GM12878 (cell line): ENCODE results near the gene ARL3. TPM values are rescaled to one million over a fixed set of nuclear protein-coding genes. Genes with fewer than 3 reads are reported as not detected.

ENCODE experiments used
- ATAC-seq: fragments of 200-7000 bp; cut with Tn5 transposase; 3 replicates; pipeline ENCODE4 v1.9.1; 2020; ENCODE audit warnings: mild to moderate bottlenecking, moderate library complexity
- BruUV-seq: library from RNA; stranded (reverse); fragments of 400-500 nt; replicated peaks from 2 replicates; lab custom pipeline; 2021; lab: Mats Ljungman, UMichigan
- CTCF ChIA-PET: fragments of 300-600 bp; sonication (Branson Sonifier 250); formaldehyde crosslinking; extraction: SDS; loops from one replicate; lab custom pipeline; 2021; ENCODE audit warnings: inconsistent platforms; lab: Yijun Ruan, JAX
- POLR2A ChIA-PET: fragments of 350-600 bp; formaldehyde crosslinking; extraction: SDS; loops from one replicate; lab custom pipeline; 2021; ENCODE audit warnings: inconsistent platforms; lab: Charles Lee
- RAD21 ChIA-PET: fragments of 300-600 bp; sonication (Branson Sonifier 250); formaldehyde crosslinking; loops from one replicate; lab custom pipeline; 2023; ENCODE audit warnings: antibody characterized with exemption; ENCODE audit not compliant: unreplicated experiment; lab: Charles Lee
- SMC1A ChIA-PET: fragments of 300-600 bp; sonication (Branson Sonifier 250); formaldehyde crosslinking; loops from one replicate; lab custom pipeline; 2023; ENCODE audit not compliant: unreplicated experiment, uncharacterized antibody; lab: Charles Lee
- DNase-seq: peaks from one replicate; pipeline ENCODE4 v3.0.0-alpha.2; 2011; ENCODE audit warnings: low read depth, low spot score
- FAIRE-seq: peaks from 3 replicates; lab custom pipeline; 2011; peaks lifted over from hg19 to GRCh38; lab: Jason Lieb, UNC
- H2AFZ ChIP-seq: 2 replicates; pipeline ENCODE4 v1.6.0; 2011; ENCODE audit warnings: low read depth, low read length, control low read depth; ENCODE audit not compliant: control insufficient read depth
- H3K27ac ChIP-seq: 2 replicates; pipeline ENCODE4 v1.5.1; 2011; ENCODE audit warnings: control low read depth; ENCODE audit not compliant: control insufficient read depth, insufficient read depth
- H3K27me3 ChIP-seq, 2 experiments: replicated peaks in 1 of 2; 2 replicates each; pipeline versions ENCODE4 v1.6.0 to v1.6.1; 2011; ENCODE audit warnings: low read length in 1 of 2; ENCODE audit not compliant: control insufficient read depth in 2 of 2, insufficient read depth in 2 of 2
- H3K36me3 ChIP-seq, 2 experiments: 2 replicates each; pipeline ENCODE4 v1.5.1; 2011; ENCODE audit warnings: low read length in 1 of 2; ENCODE audit not compliant: control insufficient read depth in 2 of 2, insufficient read depth in 2 of 2
- H3K4me1 ChIP-seq: 2 replicates; pipeline ENCODE4 v1.6.1; 2011; ENCODE audit warnings: mild to moderate bottlenecking, low read length, moderate library complexity, mixed read lengths; ENCODE audit not compliant: control insufficient read depth, insufficient read depth
- H3K4me2 ChIP-seq: 2 replicates; pipeline ENCODE4 v1.6.0; 2011; ENCODE audit warnings: control low read depth; ENCODE audit not compliant: control insufficient read depth, insufficient read depth
- H3K4me3 ChIP-seq: fragments of 200-600 bp; sonication (generic); 2 replicates; pipeline ENCODE4 v1.5.1; 2016
- H3K79me2 ChIP-seq: 2 replicates; pipeline ENCODE4 v1.6.0; 2011; ENCODE audit warnings: low read length; ENCODE audit not compliant: control insufficient read depth, insufficient read depth
- H3K9ac ChIP-seq: 2 replicates; pipeline ENCODE4 v1.8.0; 2011; ENCODE audit warnings: low read length, control low read depth, mixed read lengths; ENCODE audit not compliant: control insufficient read depth, insufficient read depth
- H3K9me3 ChIP-seq: replicated peaks from 3 replicates; pipeline ENCODE4 v1.5.1; 2011; ENCODE audit warnings: mild to moderate bottlenecking, low read length; ENCODE audit not compliant: control insufficient read depth, insufficient read depth
- H4K20me1 ChIP-seq: 2 replicates; pipeline ENCODE4 v1.6.0; 2011; ENCODE audit not compliant: control insufficient read depth, insufficient read depth
- BACH1 ChIP-seq: fragments of 450-650 bp; IDR thresholded peaks from 2 replicates; pipeline ENCODE4 v1.6.1; 2017; ENCODE audit warnings: mild to moderate bottlenecking, borderline replicate concordance
- NRF1 ChIP-seq: conservative IDR thresholded peaks from 2 replicates; pipeline ENCODE4 v1.6.1; 2011; ENCODE audit warnings: mild to moderate bottlenecking, low read depth, low read length, improper control_type of control experiment
- RELB ChIP-seq: fragments of 450-650 bp; IDR thresholded peaks from 2 replicates; pipeline ENCODE4 v1.6.1; 2017; ENCODE audit warnings: low read depth, mild to moderate bottlenecking, moderate library complexity
- SMAD5 ChIP-seq: IDR thresholded peaks from 2 replicates; pipeline ENCODE4 v1.6.1; 2016; ENCODE audit warnings: antibody characterized with exemption, low read depth
- SUZ12 ChIP-seq: fragments of 200-600 bp; sonication (generic); IDR thresholded peaks from one replicate; pipeline ENCODE4 v1.6.1; 2018; ENCODE audit warnings: antibody characterized with exemption, mild to moderate bottlenecking; ENCODE audit not compliant: unreplicated experiment
- ZNF687 ChIP-seq: fragments of 450-650 bp; IDR thresholded peaks from 2 replicates; pipeline ENCODE4 v1.6.1; 2017; ENCODE audit warnings: mild to moderate bottlenecking, moderate library complexity
- WGBS: methylation state at CpG from one replicate; pipeline ENCODE4 v1.1.6; 2016; ENCODE audit warnings: low lambda C conversion rate; ENCODE audit not compliant: insufficient replicate concordance, insufficient coverage; ENCODE audit errors: missing lambda C conversion rate; 5-methylcytosine and 5-hydroxymethylcytosine counted together
- in situ Hi-C: fragments of 300-500 bp; cut with MboI; formaldehyde crosslinking; loops from 9 replicates; pipeline ENCODE4 v1.14.3; 2018; ENCODE audit warnings: mixed read lengths
- intact Hi-C: fragments of 100-400 bp; cut with micrococcal nuclease; formaldehyde crosslinking; loops from one replicate; pipeline ENCODE4 v1.14.2; 2022; ENCODE audit not compliant: unreplicated experiment
- polyA plus RNA-seq, 11 experiments: library from polyadenylated mRNA; depleted of rRNA in 4 of 11; unstranded in 6 of 11; stranded (reverse) in 5 of 11; fragments of >200 nt; fragmentation: Nextera tagmentation in 4 of 11; fragmentation: Illumina TruSeq in 1 of 11; extraction: Ambion mirVana in 4 of 11; extraction: Trizol in 1 of 11; gene quantifications; 1 replicate in 1 of 11; 2 replicates in 10 of 11; pipeline versions ENCODE4 v1.2.1 to v1.2.3, GENCODE V29; 2011 to 2016; ENCODE audit warnings: inconsistent platforms in 2 of 11, missing spikeins in 2 of 11, low read depth in 1 of 11
- total RNA-seq, 4 experiments: library from RNA; depleted of rRNA in 3 of 4; stranded (reverse); fragments of >200 nt in 3 of 4; fragmentation: Illumina TruSeq in 1 of 4; extraction: Trizol in 1 of 4; gene quantifications; 2 replicates each; pipeline versions ENCODE4 v1.2.1 to v1.2.3, GENCODE V29; 2013 to 2021
- TF ChIP-seq, protein P1 (sequence below): fragments of 450-650 bp; IDR thresholded peaks from 2 replicates; pipeline ENCODE4 v1.6.1; 2017; ENCODE audit warnings: mild to moderate bottlenecking
- TF ChIP-seq, protein P2 (sequence below): fragments of 150-350 bp; IDR thresholded peaks from 2 replicates; pipeline ENCODE4 v1.6.1; 2014; ENCODE audit warnings: mild to moderate bottlenecking, low read depth, low read length

Gene ARL3
- total and polyA plus RNA-seq, 10 of the 15 experiments (the other 5 are each of a cell fraction or from before 2014, with no cell fraction given), result 4.9 to 26.1 (median 11.0) TPM

GRCh38 chr10:102713814-102714620 is at the start of gene ARL3 (continued):
- no peak for TF ChIP-seq ZNF687
- TF ChIP-seq, protein P1, sequence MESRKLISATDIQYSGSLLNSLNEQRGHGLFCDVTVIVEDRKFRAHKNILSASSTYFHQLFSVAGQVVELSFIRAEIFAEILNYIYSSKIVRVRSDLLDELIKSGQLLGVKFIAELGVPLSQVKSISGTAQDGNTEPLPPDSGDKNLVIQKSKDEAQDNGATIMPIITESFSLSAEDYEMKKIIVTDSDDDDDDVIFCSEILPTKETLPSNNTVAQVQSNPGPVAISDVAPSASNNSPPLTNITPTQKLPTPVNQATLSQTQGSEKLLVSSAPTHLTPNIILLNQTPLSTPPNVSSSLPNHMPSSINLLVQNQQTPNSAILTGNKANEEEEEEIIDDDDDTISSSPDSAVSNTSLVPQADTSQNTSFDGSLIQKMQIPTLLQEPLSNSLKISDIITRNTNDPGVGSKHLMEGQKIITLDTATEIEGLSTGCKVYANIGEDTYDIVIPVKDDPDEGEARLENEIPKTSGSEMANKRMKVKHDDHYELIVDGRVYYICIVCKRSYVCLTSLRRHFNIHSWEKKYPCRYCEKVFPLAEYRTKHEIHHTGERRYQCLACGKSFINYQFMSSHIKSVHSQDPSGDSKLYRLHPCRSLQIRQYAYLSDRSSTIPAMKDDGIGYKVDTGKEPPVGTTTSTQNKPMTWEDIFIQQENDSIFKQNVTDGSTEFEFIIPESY, result no peak

- ChIA-PET SMC1A (interaction anchor here (1.0 to 2.5 kb wide), 3 partner anchors 9 to 22 kb away, joined by 3 to 9 read pairs (median 5); no protein-coding TSS in a partner anchor), RAD21 (interaction anchor here (1.5 kb wide), 1 partner anchor 43 kb away, joined by 4 read pairs; no protein-coding TSS in a partner anchor), CTCF (interaction anchor here (1.9 to 4.7 kb wide), 2 partner anchors 10 to 12 kb away, joined by 6 to 32 read pairs; no protein-coding TSS in a partner anchor), POLR2A (interaction anchor here (0.6 kb wide), 1 partner anchor 39 kb away, joined by 3 read pairs; no protein-coding TSS in a partner anchor)
- FAIRE-seq, result no peak
- peaks cover 3% of the 10 kb centered on the region; the same call in 2 of the 3 replicates for H3K9me3 ChIP-seq
- no peak overlapping the region for H3K27ac ChIP-seq
- 92% methylated on average over 6 of the region's 7 CpGs for WGBS
- DNase-seq, result no peak
- no peak overlapping the region for H3K4me3 ChIP-seq
- H3K4me1 ChIP-seq, result peaks cover 9% of the 10 kb centered on the region
- ATAC-seq, result no peak
- no peak overlapping the region for H2AFZ ChIP-seq
- peaks cover 3% of the 10 kb centered on the region for H3K79me2 ChIP-seq
- no peak overlapping the region for H3K9ac ChIP-seq
- peaks cover 0 to 4% of the 10 kb centered on the region in 2 experiments; a peak in 2 of 4 replicates for H3K36me3 ChIP-seq
- intact Hi-C loops (no loop called here), in situ Hi-C loops (no loop called here)
- H3K27me3 ChIP-seq, result no peaks in the 10 kb centered on the region
- no TSS peak for BruUV-seq
- no peak overlapping the region for H3K4me2 ChIP-seq
- H4K20me1 ChIP-seq, result no peaks in the 10 kb centered on the region
- no peak for TF ChIP-seq NRF1
- TF ChIP-seq RELB, result no peak
- no peak for TF ChIP-seq BACH1
- TF ChIP-seq SMAD5, result no peak
- TF ChIP-seq SUZ12, result no peak
- TF ChIP-seq, protein P2, sequence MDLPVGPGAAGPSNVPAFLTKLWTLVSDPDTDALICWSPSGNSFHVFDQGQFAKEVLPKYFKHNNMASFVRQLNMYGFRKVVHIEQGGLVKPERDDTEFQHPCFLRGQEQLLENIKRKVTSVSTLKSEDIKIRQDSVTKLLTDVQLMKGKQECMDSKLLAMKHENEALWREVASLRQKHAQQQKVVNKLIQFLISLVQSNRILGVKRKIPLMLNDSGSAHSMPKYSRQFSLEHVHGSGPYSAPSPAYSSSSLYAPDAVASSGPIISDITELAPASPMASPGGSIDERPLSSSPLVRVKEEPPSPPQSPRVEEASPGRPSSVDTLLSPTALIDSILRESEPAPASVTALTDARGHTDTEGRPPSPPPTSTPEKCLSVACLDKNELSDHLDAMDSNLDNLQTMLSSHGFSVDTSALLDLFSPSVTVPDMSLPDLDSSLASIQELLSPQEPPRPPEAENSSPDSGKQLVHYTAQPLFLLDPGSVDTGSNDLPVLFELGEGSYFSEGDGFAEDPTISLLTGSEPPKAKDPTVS, result no peak
Observed at GRCh38 chr10:102763037-102763607, 48.9 kb upstream of the ARL3 start.
